ENCODE measurements around the gene SCN4A. TPM values are rescaled to one million over a fixed set of nuclear protein-coding genes. Genes with fewer than 3 reads are reported as not detected.

SCN4A gene
- total and polyA plus RNA-seq, 2 of the 13 experiments (the other 11 are each of a cell fraction or from before 2014, with no cell fraction given) = 0.02 to 0.03 TPM

DNA sequence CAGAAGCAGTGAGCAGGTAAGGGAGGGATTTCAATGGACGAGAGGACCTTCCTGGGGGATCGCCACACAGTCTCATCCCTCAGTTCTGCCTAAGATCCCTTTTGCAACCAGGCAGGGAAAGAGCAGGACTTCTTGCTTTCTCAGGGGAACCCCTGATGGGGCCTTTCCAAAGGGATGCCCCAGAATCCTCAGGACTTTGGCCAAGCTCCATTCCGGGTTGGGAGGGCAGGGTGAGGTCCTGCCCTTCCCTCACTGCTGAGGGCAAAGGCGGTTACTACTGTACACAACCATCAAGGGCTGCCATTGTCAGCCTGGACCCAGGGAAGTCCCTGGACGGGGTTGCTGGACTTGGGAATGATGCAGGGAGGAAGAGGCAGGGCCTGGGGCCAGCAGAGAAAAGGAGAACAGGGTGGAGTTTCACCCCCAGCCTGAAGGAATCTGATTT, 35.1 kb upstream of the SCN4A start (continued):
- no peak for TF ChIP-seq KIAA2018 (CRISPR knock-in tag; IDR thresholded peaks at IDR 0.05; ENCODE audit: borderline replicate concordance)
- TF ChIP-seq, protein P1, sequence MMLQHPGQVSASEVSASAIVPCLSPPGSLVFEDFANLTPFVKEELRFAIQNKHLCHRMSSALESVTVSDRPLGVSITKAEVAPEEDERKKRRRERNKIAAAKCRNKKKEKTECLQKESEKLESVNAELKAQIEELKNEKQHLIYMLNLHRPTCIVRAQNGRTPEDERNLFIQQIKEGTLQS (CRISPR knock-in tag; IDR thresholded peaks at IDR 0.05) = no peak
- peak; percentile 13; the same call in 1 of the 2 replicates for TF ChIP-seq HDAC1 (CRISPR knock-in tag; IDR thresholded peaks at IDR 0.05)
- TF ChIP-seq ONECUT2 (CRISPR knock-in tag; IDR thresholded peaks at IDR 0.05) = no peak
- TF ChIP-seq NR2F6 (IDR thresholded peaks at IDR 0.05) = peak; percentile 71
- TF ChIP-seq NR2F6 (CRISPR knock-in tag; IDR thresholded peaks at IDR 0.05) = peak; percentile 81
- no peak for TF ChIP-seq TFDP1 (CRISPR knock-in tag; IDR thresholded peaks at IDR 0.05; ENCODE audit: borderline replicate concordance)
- TF ChIP-seq, protein P2, sequence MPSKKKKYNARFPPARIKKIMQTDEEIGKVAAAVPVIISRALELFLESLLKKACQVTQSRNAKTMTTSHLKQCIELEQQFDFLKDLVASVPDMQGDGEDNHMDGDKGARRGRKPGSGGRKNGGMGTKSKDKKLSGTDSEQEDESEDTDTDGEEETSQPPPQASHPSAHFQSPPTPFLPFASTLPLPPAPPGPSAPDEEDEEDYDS (CRISPR knock-in tag; IDR thresholded peaks at IDR 0.05) = peak; percentile 28; the same call in 1 of the 2 replicates
- 0 out of 2 replicates have a peak, but pooled peaks have one; percentile 28 for TF ChIP-seq MEIS2 (CRISPR knock-in tag; IDR thresholded peaks at IDR 0.05)
- no peak for TF ChIP-seq CBFB (CRISPR knock-in tag; IDR thresholded peaks at IDR 0.05)
- TF ChIP-seq ZNF841 (CRISPR knock-in tag; IDR thresholded peaks at IDR 0.05; ENCODE audit: borderline replicate concordance) = no peak
- TF ChIP-seq HMGA1 (CRISPR knock-in tag; conservative IDR thresholded peaks at IDR 0.05) = no peak
- peak; percentile 31; the same call in 1 of the 2 replicates for TF ChIP-seq SOX5 (CRISPR knock-in tag; IDR thresholded peaks at IDR 0.05; ENCODE audit: borderline replicate concordance)
- TF ChIP-seq GPN1 (CRISPR knock-in tag; IDR thresholded peaks at IDR 0.05; ENCODE audit: borderline replicate concordance) = no peak
- TF ChIP-seq TEAD3 (CRISPR knock-in tag; optimal IDR thresholded peaks at IDR 0.05; ENCODE audit: borderline replicate concordance) = peak; percentile 51
- no peak for TF ChIP-seq ZNF629 (CRISPR knock-in tag; conservative IDR thresholded peaks at IDR 0.05)
- no peak for TF ChIP-seq SOX6 (IDR thresholded peaks at IDR 0.05)
- TF ChIP-seq SOX6 (CRISPR knock-in tag; IDR thresholded peaks at IDR 0.05) = peak; percentile 59; the same call in 1 of the 2 replicates
- no peak for TF ChIP-seq ZNF749 (CRISPR knock-in tag; IDR thresholded peaks at IDR 0.05; ENCODE audit: borderline replicate concordance)
- TF ChIP-seq LCORL (IDR thresholded peaks at IDR 0.05) = no peak
- peak; percentile 77 for TF ChIP-seq LCORL (CRISPR knock-in tag; IDR thresholded peaks at IDR 0.05)
- peak; percentile 76 for TF ChIP-seq RARA (CRISPR knock-in tag; IDR thresholded peaks at IDR 0.05)
- peak; percentile 76 for TF ChIP-seq ZNF644 (CRISPR knock-in tag; IDR thresholded peaks at IDR 0.05; ENCODE audit: low read depth)

Measured in HepG2 (cell line).